Caco-2 (cell line): Measurements from ENCODE around the gene TPO. TPM values are rescaled to one million over a fixed set of nuclear protein-coding genes. Genes with fewer than 3 reads are reported as not detected.

Source experiments
- BruUV-seq: library from RNA; stranded (reverse); fragments of 400-500 nt; replicated peaks from 2 replicates; lab custom pipeline; 2021; lab: Mats Ljungman, UMichigan
- CTCF ChIA-PET: fragments of 300-600 bp; sonication (Branson Sonifier 250); formaldehyde crosslinking; loops from one replicate; lab custom pipeline; 2022; ENCODE audit warnings: antibody characterized with exemption; lab: Charles Lee
- POLR2A ChIA-PET: fragments of 300-600 bp; sonication (Branson Sonifier 250); formaldehyde crosslinking; loops from one replicate; lab custom pipeline; 2022; ENCODE audit warnings: antibody characterized with exemption; lab: Charles Lee
- DNase-seq, 2 experiments: peaks; one replicate each; pipeline versions ENCODE4 v3.0.0 to v3.0.0-alpha.2; 2020 to 2022
- H3K27me3 ChIP-seq: replicated peaks from 2 replicates; pipeline ENCODE4 v1.6.0; 2011; ENCODE audit warnings: low read length; ENCODE audit not compliant: control insufficient read depth, insufficient read depth
- H3K36me3 ChIP-seq: 2 replicates; pipeline ENCODE4 v1.5.1; 2011; ENCODE audit warnings: low read length; ENCODE audit not compliant: control insufficient read depth, insufficient read depth
- H3K4me1 ChIP-seq: fragments of 250-450 bp; sonication (Bioruptor Pico); 2 replicates; pipeline ENCODE4 v1.5.1; 2020; ENCODE audit warnings: mild to moderate bottlenecking
- H3K4me3 ChIP-seq: 2 replicates; pipeline ENCODE4 v1.5.1; 2011; ENCODE audit warnings: low read depth, mild to moderate bottlenecking, control low read depth, low read length
- H3K9me3 ChIP-seq: fragments of 250-450 bp; sonication (Bioruptor Pico); 2 replicates; pipeline ENCODE4 v1.5.1; 2020; ENCODE audit warnings: mild to moderate bottlenecking, moderate library complexity
- H3K27ac Mint-ChIP-seq: one replicate; pipeline ENCODE4 v1.8.0; 2022; ENCODE audit warnings: mixed read lengths; ENCODE audit not compliant: unreplicated experiment
- H3K27me3 Mint-ChIP-seq: one replicate; pipeline ENCODE4 v1.8.0; 2022; ENCODE audit warnings: mixed read lengths; ENCODE audit not compliant: insufficient read depth, unreplicated experiment
- H3K36me3 Mint-ChIP-seq: one replicate; pipeline ENCODE4 v1.8.0; 2022; ENCODE audit warnings: mild to moderate bottlenecking, mixed read lengths; ENCODE audit not compliant: insufficient read depth, unreplicated experiment
- H3K4me1 Mint-ChIP-seq: one replicate; pipeline ENCODE4 v1.8.0; 2022; ENCODE audit warnings: low read depth, mixed read lengths; ENCODE audit not compliant: unreplicated experiment
- H3K4me3 Mint-ChIP-seq: one replicate; pipeline ENCODE4 v1.8.0; 2022; ENCODE audit warnings: mild to moderate bottlenecking, moderate library complexity, mixed read lengths; ENCODE audit not compliant: unreplicated experiment
- H3K9me3 Mint-ChIP-seq: one replicate; pipeline ENCODE4 v1.8.0; 2022; ENCODE audit warnings: mixed read lengths; ENCODE audit not compliant: unreplicated experiment
- intact Hi-C: fragments of 100-400 bp; cut with micrococcal nuclease; formaldehyde crosslinking; loops from one replicate; pipeline ENCODE4 v1.10.0; 2022; ENCODE audit not compliant: unreplicated experiment
- total RNA-seq: library from RNA; stranded (reverse); gene quantifications from 2 replicates; pipeline ENCODE4 v1.2.3, GENCODE V29; 2022
- TF ChIP-seq, protein P1 (sequence below), 2 experiments: fragments of 200-600 bp in 1 of 2; IDR thresholded peaks; 1 replicate in 1 of 2; 2 replicates in 1 of 2; pipeline versions ENCODE4 v1.5.1 to v1.8.0; 2011 to 2022; ENCODE audit warnings: antibody characterized with exemption in 1 of 2, control low read depth in 1 of 2, inconsistent platforms in 1 of 2, low read depth in 1 of 2, low read length in 1 of 2, mild to moderate bottlenecking in 1 of 2, moderate library complexity in 1 of 2; ENCODE audit not compliant: insufficient read depth in 1 of 2, severe bottlenecking in 1 of 2, unreplicated experiment in 1 of 2

TPO gene
- total RNA-seq, 1 experiment from 2014 or later, result not detected

DNA sequence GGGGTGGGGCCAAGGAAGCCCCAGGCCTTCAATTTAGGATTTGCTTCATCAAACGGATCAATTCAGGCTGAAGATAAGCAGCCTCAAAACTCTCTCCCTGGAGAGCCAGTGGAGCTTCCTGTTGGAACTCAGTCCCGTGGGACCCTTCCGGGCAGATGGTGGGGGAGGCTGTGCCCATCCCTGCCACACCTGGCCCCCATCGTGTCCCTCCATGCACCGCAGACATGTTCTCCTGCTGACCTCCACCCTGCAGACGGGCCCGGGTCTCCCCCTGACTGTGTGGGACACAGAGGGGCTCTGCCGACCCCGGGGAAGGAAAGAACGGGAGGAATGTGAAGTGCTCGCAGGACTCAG is 144.2 kb downstream of the TPO start:
- no peaks in the 10 kb centered on the region for H3K36me3 Mint-ChIP-seq
- POLR2A ChIA-PET, result no interaction called here
- H3K27me3 Mint-ChIP-seq, result no peaks in the 10 kb centered on the region
- intact Hi-C loops, result no loop called here
- H3K4me3 Mint-ChIP-seq, result no peak overlapping the region
- no peaks in the 10 kb centered on the region for H3K9me3 Mint-ChIP-seq
- TF ChIP-seq, protein P1, sequence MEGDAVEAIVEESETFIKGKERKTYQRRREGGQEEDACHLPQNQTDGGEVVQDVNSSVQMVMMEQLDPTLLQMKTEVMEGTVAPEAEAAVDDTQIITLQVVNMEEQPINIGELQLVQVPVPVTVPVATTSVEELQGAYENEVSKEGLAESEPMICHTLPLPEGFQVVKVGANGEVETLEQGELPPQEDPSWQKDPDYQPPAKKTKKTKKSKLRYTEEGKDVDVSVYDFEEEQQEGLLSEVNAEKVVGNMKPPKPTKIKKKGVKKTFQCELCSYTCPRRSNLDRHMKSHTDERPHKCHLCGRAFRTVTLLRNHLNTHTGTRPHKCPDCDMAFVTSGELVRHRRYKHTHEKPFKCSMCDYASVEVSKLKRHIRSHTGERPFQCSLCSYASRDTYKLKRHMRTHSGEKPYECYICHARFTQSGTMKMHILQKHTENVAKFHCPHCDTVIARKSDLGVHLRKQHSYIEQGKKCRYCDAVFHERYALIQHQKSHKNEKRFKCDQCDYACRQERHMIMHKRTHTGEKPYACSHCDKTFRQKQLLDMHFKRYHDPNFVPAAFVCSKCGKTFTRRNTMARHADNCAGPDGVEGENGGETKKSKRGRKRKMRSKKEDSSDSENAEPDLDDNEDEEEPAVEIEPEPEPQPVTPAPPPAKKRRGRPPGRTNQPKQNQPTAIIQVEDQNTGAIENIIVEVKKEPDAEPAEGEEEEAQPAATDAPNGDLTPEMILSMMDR (IDR thresholded peaks at IDR 0.05; ENCODE audit: insufficient read depth in 1 of 2, low read depth in 1 of 2, low read length in 1 of 2, severe bottlenecking in 1 of 2, unreplicated experiment in 1 of 2), result no peak
- Histone ChIP-seq H3K4me1 (peaks cover 23% of the 10 kb centered on the region), H3K9me3 (no peaks in the 10 kb centered on the region; the same call in 1 of the 2 replicates), H3K27me3 (no peaks in the 10 kb centered on the region), H3K4me3 (no peak overlapping the region), H3K36me3 (no peaks in the 10 kb centered on the region)
- no peak for DNase-seq
- CTCF ChIA-PET, result no interaction called here
- H3K4me1 Mint-ChIP-seq, result peaks cover 6% of the 10 kb centered on the region
- no TSS peak for BruUV-seq
- no peak overlapping the region for H3K27ac Mint-ChIP-seq

DNA sequence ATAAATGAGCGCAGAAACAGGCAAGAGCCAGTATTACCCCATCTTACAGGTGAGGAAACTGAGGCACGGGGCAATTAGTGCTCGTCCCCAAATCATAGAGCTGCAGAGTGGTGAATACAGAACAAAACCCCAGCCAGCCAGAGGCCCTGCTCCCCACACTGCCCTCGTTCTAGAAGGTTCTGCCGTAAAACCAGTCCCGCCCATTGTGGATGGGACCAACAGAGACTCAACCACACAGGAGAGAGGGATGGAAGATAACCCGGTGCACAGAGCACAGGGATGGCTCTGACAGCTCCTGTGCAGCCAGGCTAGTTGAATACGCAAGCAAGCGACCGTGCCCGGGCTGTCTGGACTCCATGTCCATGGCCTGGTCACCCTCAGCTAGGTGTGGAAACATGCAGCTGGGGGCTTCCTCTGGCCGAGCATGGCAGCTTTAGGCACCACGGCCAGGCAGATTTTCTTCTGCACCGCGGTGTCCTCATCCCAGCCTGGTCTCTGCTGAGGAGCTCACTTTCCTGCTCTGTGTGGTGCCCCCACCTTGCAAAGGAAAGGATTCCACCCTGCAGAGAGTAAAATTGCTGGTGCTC is 146.4 kb downstream of the TPO start:
- Mint-ChIP-seq H3K4me3 (no peak overlapping the region), H3K9me3 (no peaks in the 10 kb centered on the region), H3K36me3 (no peaks in the 10 kb centered on the region), H3K27me3 (no peaks in the 10 kb centered on the region), H3K27ac (no peak overlapping the region), H3K4me1 (no peaks in the 10 kb centered on the region)
- intact Hi-C loops, result no loop called here
- Histone ChIP-seq H3K4me3 (no peak overlapping the region), H3K27me3 (no peaks in the 10 kb centered on the region), H3K36me3 (no peaks in the 10 kb centered on the region), H3K4me1 (peaks cover 3% of the 10 kb centered on the region), H3K9me3 (no peaks in the 10 kb centered on the region; the same call in 1 of the 2 replicates)
- POLR2A ChIA-PET, result no interaction called here
- BruUV-seq, result no TSS peak
- no peak for DNase-seq
- CTCF ChIA-PET, result no interaction called here
- TF ChIP-seq, protein P1 (IDR thresholded peaks at IDR 0.05; ENCODE audit: insufficient read depth in 1 of 2, low read depth in 1 of 2, low read length in 1 of 2, severe bottlenecking in 1 of 2, unreplicated experiment in 1 of 2), result no peak

DNA sequence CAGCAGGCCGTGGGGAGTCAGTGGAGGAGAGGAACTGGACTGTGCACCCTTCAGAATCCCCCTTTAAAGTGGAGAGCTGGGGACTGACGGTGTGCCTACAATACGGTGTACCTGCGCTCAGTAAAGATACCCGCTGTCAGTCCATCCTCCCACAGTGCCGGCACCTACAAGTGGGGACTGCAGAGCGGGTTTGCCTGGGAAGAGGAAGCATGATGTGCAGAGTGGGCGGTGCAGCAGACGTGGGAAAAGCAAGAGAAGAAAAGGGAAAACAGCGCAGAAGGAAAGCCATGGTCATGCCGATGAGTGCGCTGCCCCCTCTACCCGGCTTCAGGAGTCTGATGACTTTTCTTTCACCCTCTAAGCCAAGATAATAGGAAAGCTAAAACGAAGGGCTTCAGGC is 148.0 kb downstream of the TPO start:
- CTCF ChIA-PET, result interaction anchor here (0.8 kb wide), 1 partner anchor 11 kb away, joined by 4 read pairs; no protein-coding TSS in a partner anchor
- H3K4me1 Mint-ChIP-seq, result no peaks in the 10 kb centered on the region
- H3K4me1 ChIP-seq, result no peaks in the 10 kb centered on the region
- peaks cover 2% of the 10 kb centered on the region for H3K9me3 Mint-ChIP-seq
- intact Hi-C loops, result no loop called here
- H3K27ac Mint-ChIP-seq, result no peak overlapping the region
- H3K9me3 ChIP-seq, result no peaks in the 10 kb centered on the region; the same call in 1 of the 2 replicates
- TF ChIP-seq, protein P1 (IDR thresholded peaks at IDR 0.05; ENCODE audit: insufficient read depth in 1 of 2, low read depth in 1 of 2, low read length in 1 of 2, severe bottlenecking in 1 of 2, unreplicated experiment in 1 of 2), result no peak
- no peaks in the 10 kb centered on the region for H3K27me3 Mint-ChIP-seq
- no peaks in the 10 kb centered on the region for H3K27me3 ChIP-seq
- no peak for DNase-seq
- no peak overlapping the region for H3K4me3 ChIP-seq
- POLR2A ChIA-PET, result no interaction called here
- H3K36me3 Mint-ChIP-seq, result no peaks in the 10 kb centered on the region
- H3K4me3 Mint-ChIP-seq, result no peak overlapping the region
- BruUV-seq, result no TSS peak
- H3K36me3 ChIP-seq, result no peaks in the 10 kb centered on the region
